GM21528 (cell line): ENCODE data around the gene KCNJ9.
"Not testable (repeated sequence)": the region's sequence is repeated elsewhere in the genome, so short reads cannot be mapped to it uniquely, and the experiment has no call there.

Experiments used
- ATAC-seq: cut with Tn5 transposase; IDR thresholded peaks from one replicate; pipeline ENCODE4 v1.9.1; 2021; ENCODE audit warnings: mild to moderate bottlenecking, moderate library complexity; ENCODE audit not compliant: unreplicated experiment, low FRiP score

KCNJ9 gene

DNA sequence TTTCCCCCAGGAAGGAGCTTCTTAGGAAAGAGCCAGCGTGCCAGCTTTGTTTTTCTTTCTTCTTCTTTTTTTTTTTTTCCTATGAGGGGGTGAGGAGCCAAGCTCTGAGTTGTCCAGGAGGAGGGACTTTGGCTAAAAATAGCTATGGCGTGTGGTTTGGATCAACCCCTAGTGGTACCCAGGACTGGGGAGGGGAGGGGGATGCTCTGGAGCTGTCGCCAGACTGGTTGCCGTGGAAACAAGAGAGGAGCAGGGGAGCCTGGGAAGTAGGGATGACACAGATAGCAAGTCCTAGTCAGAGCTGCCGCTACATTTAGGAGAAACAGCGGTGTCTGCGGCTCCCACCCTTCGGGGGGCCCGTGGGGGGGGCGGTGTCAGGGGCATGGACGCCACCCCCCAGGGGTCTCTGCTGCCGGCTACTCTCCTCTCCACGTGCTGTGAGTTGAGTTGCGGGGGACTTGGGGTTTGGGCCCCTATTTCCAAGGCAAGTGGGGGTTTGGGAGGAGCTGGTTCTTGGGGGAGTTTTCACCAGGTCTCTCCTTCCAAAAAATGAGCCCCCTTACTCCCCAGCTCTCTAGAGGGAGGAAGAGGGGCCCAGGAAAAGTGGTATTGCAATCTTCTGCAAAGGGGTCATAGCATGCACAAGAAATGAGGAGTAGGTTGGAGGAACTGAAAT is at the start of gene KCNJ9:
KCNJ9 (plus strand) TSS at position 278 of the 676 bp plus-strand sequence. CDS start 2,493 bp downstream, outside the sequence.
- no peak for ATAC-seq

DNA sequence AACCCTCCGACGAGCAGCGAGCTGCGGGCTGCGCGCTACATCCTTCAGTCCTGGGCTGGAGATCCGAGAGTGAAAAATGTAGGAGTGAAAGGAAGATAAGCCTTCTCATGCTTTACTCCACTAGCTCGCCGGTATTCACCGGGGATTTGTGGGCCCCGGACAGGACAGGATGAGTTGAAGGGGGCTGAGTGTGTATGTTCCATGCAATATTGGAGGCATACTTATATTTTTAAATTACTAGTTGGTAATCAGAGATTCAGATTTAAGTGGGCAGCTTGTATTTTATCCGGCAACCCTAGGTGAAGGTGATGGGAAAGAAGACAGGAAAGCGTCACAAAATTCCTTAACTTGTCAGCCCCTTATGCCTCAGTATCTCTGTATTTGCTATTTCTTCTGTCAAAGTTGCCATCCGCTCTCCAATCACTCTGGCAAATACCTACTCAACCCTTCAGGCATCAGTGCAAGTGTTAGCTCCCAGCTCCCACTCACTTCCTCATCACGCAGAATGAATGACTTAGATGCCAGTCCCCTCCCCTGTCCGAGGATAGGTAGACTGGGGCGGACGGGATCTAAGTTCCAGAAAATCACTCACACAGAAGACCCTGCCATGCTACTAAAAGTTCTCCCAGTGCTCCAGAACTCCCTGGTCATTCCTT is 49.0 kb upstream of the KCNJ9 start:
- ATAC-seq: no peak

DNA sequence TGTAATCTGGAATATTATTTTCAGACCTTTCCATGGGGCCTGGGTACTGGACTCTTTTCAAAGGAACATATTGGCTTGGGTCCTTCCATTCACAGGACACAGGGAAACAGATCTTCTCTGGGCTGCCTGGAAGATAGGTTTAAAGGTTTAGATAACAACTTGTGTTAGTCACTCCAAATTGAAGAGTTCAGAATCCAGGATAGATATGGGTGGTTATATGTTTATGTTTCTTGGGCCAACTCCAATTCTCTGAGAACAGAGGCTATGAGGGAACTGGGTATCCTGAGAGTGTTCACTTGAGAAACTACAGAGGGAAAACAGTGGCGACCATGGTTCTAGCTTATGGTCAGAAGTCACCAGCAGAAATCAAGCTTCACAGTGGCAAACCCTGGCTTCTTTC is 40.9 kb upstream of the KCNJ9 start:
- ATAC-seq: no peak

DNA sequence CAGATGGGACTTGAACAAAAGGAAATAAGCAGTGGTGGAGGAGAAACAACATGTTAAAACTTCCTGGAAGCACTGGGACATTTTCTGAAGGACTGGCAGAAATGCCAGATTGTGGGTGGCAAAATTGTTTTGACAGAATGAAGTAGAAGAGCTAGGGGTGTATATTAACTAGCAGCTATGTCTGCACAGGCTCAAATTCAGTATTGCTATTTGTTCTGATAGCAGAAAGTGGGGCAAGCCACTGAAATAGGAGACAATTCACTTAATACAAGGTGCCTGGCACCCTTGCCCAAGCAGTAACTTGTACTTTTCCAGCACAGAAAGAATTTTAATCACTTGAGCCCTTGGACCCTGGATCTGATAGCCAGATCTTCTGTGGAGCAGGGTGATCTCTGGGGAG is 37.8 kb upstream of the KCNJ9 start:
- ATAC-seq: no peak

DNA sequence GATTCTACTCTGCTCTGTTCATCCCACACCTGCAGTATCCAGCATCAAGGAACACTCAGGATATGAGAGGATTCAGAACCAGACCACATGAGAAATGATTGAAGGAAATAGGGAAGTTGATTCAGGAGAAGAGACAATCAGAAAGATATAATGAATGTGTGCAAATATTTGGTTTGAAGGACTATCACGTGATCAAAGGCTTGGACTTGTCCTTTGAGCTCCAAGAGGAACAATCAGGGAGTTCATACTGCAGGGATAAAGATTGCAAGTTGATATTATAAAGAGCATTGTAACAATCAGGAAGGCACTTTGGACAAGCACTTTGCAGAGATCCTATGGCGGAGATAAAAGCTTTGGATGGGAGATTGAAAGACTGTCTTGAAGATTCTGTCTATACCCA is 35.7 kb upstream of the KCNJ9 start:
- ATAC-seq: no peak

DNA sequence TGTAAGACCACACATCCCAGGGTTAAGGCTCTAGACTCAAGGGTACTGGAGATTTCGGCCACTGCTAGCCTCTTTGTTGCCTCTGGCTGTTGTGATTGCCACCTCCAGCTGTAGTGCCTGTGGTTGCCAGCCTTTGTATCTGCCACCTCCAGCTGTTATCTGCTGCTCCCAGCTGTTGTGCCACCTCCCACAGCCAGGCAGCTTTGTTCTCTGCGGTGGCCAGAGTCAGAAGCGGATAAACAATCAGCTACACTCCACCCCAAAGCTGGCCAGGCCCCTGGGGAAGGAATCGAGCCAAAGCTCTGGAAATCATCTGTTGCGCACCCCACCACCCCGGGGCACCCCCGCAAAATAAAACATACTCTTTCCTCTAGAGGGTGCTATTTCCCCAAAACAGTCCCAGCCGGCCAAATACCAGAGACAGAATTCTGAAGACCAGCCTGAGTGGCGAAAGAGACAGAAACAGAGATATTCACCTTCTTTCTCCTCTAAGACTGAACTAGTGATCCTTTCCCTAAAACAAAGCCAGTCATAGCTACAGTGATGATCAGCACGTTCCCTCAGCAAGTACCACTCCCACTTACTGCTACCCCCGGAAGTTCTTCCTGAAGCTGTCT is 34.7 kb upstream of the KCNJ9 start:
- peak; percentile 76 for ATAC-seq

DNA sequence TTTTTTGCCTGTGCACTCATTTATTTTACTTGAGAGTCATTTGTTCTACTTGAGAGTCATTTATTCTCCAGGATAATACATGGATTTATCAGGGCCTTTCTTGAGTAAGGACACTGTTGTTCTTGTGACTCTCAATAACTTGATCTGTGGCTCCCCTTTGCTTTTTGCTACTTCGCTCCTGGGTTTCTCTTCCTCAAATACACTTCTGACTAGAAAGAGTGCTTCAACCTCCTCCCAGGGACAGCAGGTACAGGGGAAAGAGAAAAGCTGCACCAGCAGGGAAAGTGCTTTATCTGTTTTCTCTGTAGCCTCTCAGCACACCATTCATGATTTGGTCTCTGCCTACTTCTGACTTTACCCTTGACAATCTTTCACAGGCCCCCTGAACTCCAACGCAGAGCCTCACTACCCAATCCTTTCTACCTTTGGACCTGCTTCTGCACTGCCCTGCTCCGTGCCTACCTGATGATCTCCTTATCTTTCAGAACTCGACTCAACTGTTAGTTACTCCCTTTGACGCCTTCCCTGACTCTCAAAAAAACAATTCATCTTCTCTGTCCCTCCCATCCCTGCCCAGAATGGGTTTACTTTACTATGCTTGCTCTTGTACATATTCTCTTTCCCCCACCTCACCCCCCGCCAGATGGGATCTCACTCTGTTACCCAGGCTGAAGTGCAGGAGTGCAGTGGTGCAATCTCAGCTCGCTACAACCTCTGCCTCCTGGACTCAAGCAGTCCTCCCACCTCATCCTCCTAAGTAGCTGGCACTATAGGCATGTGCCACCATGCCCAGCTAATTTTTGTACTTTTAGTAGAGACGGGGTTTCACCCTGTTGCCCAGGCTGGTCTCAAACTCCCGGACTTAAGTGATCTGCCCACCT is 34.0 kb upstream of the KCNJ9 start:
- peak; percentile 48 for ATAC-seq

DNA sequence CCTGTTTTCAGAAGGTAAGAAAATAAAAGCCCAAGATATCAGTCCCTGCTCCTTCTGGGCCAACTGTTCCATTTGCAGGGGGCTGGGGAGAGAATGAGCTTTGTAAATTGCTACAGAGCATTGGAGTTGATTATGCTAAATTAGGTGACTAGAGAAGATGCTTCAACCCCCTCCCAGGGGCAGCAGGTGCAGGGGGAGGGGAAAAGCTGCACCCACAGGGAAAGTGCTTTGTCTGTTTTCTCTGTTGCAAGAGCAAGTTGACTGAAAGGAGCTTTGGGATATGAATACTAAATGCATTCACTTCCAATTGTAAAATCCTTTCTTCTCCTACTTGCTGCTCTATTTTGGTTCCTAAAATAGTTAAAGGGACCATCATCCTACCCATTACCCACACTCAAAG is 33.0 kb upstream of the KCNJ9 start:
- no peak for ATAC-seq

DNA sequence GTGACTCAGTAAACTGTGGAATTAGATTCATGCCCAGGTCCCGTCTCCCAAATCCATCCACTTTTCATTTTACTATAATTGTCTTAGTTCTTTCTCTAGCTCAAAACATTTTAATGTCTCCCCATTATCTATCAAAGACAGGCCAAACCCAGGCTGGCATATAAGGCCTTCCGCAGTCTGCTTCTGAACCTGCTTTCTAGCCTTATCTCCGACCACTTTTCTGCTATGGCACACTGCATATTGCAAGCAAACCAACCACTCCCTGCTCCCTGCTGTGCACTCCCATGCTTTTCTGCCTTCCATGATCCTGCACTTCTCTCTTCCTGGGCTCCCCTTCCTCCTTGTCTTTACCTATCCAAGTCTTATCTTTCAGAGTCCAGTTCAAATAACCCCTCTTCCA is 32.2 kb upstream of the KCNJ9 start:
- ATAC-seq: no peak

DNA sequence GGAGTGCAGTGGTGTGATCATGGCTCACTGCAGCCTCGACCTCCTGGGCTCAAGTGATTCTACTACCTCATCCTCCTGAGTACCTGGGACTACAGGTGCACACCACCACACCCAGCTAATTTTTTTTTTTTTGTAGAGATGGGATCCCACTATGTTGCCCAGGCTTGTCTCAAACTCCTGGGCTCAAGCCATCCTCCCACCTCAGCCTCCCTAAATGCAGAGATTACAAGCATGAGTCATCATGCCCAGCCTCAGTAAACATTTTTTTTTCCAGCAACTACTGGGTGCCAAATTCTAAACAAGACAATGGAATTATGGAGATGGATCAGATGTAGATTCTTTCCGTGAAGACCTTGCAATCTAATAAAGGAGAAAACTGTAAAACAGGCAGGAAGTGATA is 31.2 kb upstream of the KCNJ9 start:
- not testable (repeated sequence) for ATAC-seq

DNA sequence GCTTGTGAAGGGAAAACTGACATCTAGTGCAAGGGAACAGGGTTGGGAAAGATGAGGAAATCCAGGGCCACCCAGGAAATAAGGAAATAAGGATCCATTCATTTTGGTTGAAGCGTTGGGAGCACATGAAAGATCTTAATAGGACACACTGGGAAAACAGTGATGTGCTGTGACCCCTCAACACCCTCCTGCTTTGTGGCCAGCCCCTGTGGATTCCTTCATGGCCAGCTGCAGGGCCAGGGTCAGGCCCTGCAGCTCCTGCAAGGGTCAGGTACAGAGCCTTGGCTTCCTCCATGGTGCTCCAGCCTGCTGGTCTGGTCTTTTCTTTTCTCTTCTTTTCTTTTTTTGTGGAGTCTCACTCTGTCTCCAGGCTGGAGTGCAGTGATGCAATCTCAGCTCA is 30.7 kb upstream of the KCNJ9 start:
- ATAC-seq: no peak

DNA sequence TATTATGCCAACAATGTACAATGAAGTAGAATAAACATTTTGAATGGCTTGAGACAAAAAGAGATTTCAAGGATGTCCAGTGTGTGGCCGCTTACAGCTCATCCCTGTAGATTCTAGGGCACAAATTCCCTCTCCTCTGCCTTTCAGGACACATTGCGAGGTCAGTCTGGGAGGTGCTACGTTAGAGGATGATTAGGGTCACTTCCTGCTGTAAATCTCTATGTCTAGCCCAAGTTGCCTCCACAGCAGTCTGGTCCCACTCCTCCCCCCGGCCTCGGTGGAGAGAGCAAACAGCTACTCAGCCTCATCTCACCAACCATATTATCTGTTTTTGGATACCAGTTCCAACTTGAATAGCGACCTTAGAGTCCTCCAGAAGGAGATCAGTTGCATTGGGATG is 28.4 kb upstream of the KCNJ9 start:
- ATAC-seq: no peak

DNA sequence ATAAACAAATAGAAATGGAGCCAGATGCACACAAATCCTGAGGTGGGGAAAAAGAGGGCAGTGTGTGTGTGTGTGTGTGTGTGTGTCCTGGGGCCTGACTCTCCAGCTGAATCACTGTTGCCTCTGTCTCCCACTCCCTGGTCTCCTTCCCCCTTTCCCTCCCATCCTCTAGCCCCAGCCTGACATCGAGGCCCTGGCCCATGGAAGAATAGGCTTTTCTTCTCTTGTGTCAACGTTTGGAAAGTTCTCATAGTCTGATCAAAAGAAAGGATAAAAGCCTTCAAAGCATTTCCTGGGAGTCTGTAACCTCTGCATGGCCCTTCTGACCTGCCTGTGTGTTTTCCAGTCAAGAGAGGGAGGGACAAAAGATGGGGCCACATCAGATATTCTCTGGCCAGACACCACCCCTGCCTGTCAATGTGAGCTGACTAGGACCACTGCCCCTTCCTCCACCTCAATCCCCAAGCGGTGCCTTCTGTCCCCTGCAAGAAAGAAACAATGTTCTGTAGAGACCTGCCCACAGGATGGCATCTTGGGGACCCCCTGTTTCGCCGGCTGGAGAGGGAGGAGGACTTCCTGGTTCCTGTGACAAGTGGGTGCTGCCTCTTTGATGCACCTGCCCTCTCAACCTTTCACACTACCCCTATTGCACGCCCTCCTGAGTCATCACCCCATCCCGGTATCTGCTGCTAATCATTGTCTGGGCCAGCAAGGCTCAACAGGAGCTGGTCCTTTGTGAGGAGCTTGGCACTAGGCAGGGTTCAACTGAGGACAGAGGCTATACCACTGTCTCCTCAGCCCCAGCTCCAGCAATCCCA is 27.6 kb upstream of the KCNJ9 start:
- ATAC-seq: no peak

DNA sequence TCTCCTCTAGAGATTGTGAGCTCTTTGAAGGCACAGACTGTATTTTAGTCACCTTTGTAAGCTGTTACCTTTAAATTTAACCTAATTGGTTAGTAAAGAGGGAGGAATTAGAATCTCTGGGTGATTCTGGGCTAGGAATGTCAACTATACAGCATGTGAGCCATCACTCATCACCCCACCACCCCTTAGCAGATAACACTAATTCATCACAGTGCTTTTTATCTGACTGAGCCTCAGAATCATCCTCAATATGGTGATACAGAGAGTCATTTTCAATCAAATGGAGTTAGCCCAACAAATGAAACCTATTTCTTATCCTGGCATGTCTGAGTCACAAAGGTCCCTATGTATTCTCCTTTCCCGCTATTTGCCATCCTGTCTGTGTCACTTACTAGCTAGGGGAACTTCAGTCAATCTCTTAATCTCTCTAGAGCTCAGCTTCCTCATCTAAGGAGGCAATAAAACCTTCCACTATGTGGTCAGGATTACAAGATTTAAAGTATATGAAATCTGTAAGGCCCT is 24.6 kb upstream of the KCNJ9 start:
- ATAC-seq: no peak

DNA sequence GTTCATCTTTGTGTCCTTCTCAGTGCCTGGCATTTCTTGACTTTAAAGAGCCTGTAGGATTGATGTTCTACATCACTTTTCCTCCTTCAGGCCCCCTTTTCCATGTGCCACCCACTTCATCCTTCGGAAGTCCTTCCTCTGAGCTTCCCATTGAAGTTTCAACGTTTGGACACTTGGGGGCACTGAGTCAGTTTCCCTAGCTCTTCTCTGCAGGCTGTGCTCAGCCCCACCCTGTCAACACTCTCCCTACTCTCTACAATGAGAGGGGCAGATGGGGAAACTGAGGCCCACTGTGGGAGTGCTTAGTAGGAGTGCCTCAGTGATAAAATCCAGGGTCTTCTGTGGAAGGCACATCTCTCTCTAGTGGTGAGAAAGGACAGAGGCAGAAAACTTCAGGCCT is 23.3 kb upstream of the KCNJ9 start:
- no peak for ATAC-seq

DNA sequence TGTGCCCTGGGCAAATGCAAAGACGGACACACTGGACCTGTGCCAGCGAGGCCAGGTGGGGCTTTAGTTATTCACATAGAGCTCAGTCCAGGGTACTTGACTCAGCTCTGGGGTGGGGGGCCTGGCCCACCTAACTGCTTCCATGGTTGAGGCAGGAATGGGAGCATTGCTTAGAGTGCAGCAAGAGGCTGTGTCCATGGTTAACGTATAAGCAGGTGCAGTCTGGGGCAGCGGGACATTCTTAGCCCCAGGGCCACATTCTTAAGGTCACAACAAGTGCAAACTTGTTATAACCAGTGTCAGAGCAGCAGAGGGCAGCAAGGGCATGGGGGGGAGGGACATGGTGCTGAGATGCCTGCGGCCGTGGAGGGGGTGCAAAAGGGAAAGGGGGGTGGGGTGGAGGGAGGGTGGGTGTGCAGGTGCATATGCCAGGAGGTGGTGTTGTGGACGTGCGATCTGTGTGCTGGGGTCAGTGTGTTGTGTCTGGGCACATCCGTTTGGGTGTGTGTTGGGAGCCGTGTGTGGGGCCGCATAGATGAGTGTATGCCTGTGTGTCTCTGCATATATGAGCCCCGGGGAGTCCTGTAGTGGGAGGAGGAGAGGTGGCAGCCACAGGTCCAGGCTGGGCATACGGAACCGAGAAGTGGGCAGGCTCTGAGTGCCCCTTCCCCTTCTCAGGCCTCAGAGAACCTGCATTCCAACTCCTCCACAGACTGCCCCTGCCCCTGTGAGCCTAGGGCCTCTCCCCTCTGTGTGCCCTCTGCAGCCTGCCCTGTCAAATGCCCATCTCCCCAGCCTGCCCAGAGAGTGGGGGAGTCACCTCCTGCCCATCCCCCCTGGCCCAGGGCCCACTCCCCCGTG is 19.7 kb upstream of the KCNJ9 start:
- no peak for ATAC-seq

DNA sequence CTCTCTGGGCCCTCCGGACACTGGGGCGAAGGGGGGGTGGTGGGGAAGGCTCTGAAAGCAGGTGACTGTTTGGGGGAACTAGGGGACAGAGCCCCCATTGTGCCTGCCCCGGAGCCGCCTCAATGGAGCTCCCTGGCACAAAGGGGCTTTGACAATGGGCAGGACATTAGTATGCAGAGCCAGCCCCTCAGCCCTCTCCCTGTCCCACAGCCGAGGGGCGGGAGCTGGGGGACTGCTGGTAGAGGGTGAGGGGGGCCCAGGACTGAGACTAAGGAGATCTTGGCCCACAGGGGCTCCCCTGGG is 19.2 kb upstream of the KCNJ9 start:
- ATAC-seq: no peak

DNA sequence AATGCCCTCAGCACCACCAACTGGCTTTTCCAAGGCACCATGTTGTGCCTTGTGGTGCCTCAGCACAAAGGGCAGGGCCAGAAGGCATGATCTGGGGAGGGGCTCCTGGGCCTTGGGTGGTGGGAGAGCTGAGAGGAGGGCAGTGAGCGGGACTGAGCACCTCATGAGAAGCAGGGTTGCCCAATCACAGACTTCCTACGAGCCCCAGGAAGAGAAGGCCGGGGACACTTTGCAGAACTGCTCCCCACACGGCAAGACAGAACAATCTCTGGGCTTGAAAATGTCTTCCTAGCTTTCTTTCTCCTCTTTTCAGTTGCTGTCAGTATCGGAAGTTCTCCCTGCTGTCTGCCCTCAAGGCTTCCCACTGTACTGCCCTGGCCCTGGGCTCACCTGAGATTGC is 18.2 kb upstream of the KCNJ9 start:
- no peak for ATAC-seq

DNA sequence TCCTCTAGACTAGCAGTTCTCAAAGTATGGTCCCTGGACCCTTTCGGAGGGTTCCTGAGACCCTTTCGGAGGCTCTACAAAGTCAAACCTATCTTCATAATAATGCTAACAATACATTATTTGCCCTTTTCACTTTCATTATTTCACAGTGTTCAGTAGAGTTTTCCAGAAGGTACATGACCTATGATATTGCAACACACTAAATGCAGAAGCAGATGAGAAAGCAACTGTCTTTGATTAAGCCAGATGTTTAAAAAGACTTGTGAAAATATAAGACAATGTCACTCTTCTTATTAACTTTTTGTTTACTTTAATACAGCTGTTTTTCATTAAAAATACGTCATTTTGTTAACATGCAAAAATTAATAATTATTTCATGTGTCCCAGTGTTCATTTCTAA is 17.2 kb upstream of the KCNJ9 start:
- ATAC-seq: no peak
